Spleen (tissue), 10 donors: ENCODE results near the gene ACP7. TPM values are rescaled to one million over a fixed set of nuclear protein-coding genes. Genes with fewer than 3 reads are reported as not detected.

Experiments used
- polyA plus RNA-seq, 3 donors: library from polyadenylated mRNA; stranded (reverse); fragments of 200-250 nt; gene quantifications; one replicate each; pipeline ENCODE4 v1.2.1, GENCODE V29; 2013
- total RNA-seq, 7 donors: library from RNA; depleted of rRNA in 3 of 7; stranded (reverse); fragments of >200 nt in 3 of 7; fragmentation: NEBNext Ultra II Directional in 4 of 7; extraction: Animal tissue kit (Norgen Biotek cat#: 25700) in 4 of 7; gene quantifications; one replicate each; pipeline versions ENCODE4 v1.1.0 to v1.2.1, GENCODE V29; 2016 to 2021
- donor health status: healthy with polysubstance abuse.
- donor health status: DM: no; HTN: no; CAD: no; lungs with moderate emphysema.
- donor health status: DM: no; HTN: no; CAD: no.
- donor health status: Bipolar disorder and iron deficiency.
- donor health status: healthy.
- donor health status: DM: no; HTN: no; CAD: no.
- donor health status: DM: yes; HTN: yes; CAD: no.

The ACP7 gene
- total and polyA plus RNA-seq, 10 donors: not detected

Other genes starting within 250 kb of the ACP7 start
- gene HNRNPL, start 234.4 kb upstream of the ACP7 start, total RNA-seq: 100 to 1,000 TPM; 188 to 357 (median 294) TPM
- gene HNRNPL, start 234.4 kb upstream of the ACP7 start, polyA plus RNA-seq: 100 to 1,000 TPM; 147 to 175 (median 168) TPM
- 10 to 100 TPM; 14.5 to 31.3 (median 26.5) TPM for gene RINL, start 206.1 kb upstream of the ACP7 start, total RNA-seq
- 10 to 100 TPM; 26.6 to 42.5 (median 36.0) TPM for gene RINL, start 206.1 kb upstream of the ACP7 start, polyA plus RNA-seq
- 10 to 100 TPM; 44.5 to 81.0 (median 61.8) TPM for gene SIRT2, start 184.8 kb upstream of the ACP7 start, total RNA-seq
- gene SIRT2, start 184.8 kb upstream of the ACP7 start, polyA plus RNA-seq: 10 to 100 TPM; 25.8 to 45.1 (median 30.7) TPM
- gene NFKBIB, start 184.4 kb upstream of the ACP7 start, total RNA-seq: 10 to 100 TPM; 18.1 to 29.0 (median 21.1) TPM
- 10 to 100 TPM; 22.8 to 33.5 (median 23.5) TPM for gene NFKBIB, start 184.4 kb upstream of the ACP7 start, polyA plus RNA-seq
- 1 to 10 TPM in 1 of 7 donors, under 1 TPM in 3, not detected in 3; 0.34 to 1.1 (median 0.57) TPM for gene CCER2, start 172.2 kb upstream of the ACP7 start, total RNA-seq
- 1 to 10 TPM in 1 of 3 donors, under 1 TPM in 2; 0.77 to 2.9 (median 0.86) TPM for gene CCER2, start 172.2 kb upstream of the ACP7 start, polyA plus RNA-seq
- 10 to 100 TPM; 12.5 to 37.4 (median 24.6) TPM for gene SARS2, start 153.6 kb upstream of the ACP7 start, total RNA-seq
- 10 to 100 TPM; 25.6 to 70.3 (median 50.7) TPM for gene SARS2, start 153.6 kb upstream of the ACP7 start, polyA plus RNA-seq
- gene MRPS12, start 153.4 kb upstream of the ACP7 start, total RNA-seq: 10 to 100 TPM; 23.2 to 32.6 (median 26.0) TPM
- 10 to 100 TPM; 25.5 to 47.8 (median 47.1) TPM for gene MRPS12, start 153.4 kb upstream of the ACP7 start, polyA plus RNA-seq
- gene FBXO17, start 108.6 kb upstream of the ACP7 start, total RNA-seq: 1 to 10 TPM; 3.6 to 7.7 (median 5.0) TPM
- gene FBXO17, start 108.6 kb upstream of the ACP7 start, polyA plus RNA-seq: 1 to 10 TPM in 2 of 3 donors, under 1 TPM in 1; 0.91 to 2.6 (median 2.2) TPM
- 1 to 10 TPM in 5 of 7 donors, under 1 TPM in 2; 0.26 to 4.2 (median 1.9) TPM for gene FBXO27, start 51.8 kb upstream of the ACP7 start, total RNA-seq
- under 1 TPM; 0.10 to 0.99 (median 0.61) TPM for gene FBXO27, start 51.8 kb upstream of the ACP7 start, polyA plus RNA-seq
- 10 to 100 TPM in 6 of 7 donors, 1 to 10 TPM in 1; 9.5 to 27.8 (median 19.8) TPM for gene PAK4, start 41.4 kb downstream of the ACP7 start, total RNA-seq
- gene PAK4, start 41.4 kb downstream of the ACP7 start, polyA plus RNA-seq: 10 to 100 TPM in 1 of 3 donors, 1 to 10 TPM in 2; 5.2 to 13.4 (median 7.7) TPM
- gene NCCRP1, start 112.6 kb downstream of the ACP7 start, total RNA-seq: under 1 TPM in 2 of 7 donors, not detected in 5; 0.13 to 0.28 TPM
- gene NCCRP1, start 112.6 kb downstream of the ACP7 start, polyA plus RNA-seq: 1 to 10 TPM in 1 of 3 donors, under 1 TPM in 2; 0.12 to 1.7 (median 0.19) TPM
- not detected for gene SYCN, start 119.9 kb downstream of the ACP7 start, total RNA-seq
- gene SYCN, start 119.9 kb downstream of the ACP7 start, polyA plus RNA-seq: not detected
- gene IFNL3, start 160.6 kb downstream of the ACP7 start, total RNA-seq: not detected
- not detected for gene IFNL3, start 160.6 kb downstream of the ACP7 start, polyA plus RNA-seq
- gene IFNL4, start 164.5 kb downstream of the ACP7 start, total RNA-seq: not detected
- gene IFNL4, start 164.5 kb downstream of the ACP7 start, polyA plus RNA-seq: not detected
- not detected for gene IFNL2, start 184.0 kb downstream of the ACP7 start, total RNA-seq
- gene IFNL2, start 184.0 kb downstream of the ACP7 start, polyA plus RNA-seq: not detected
- not detected for gene IFNL1, start 212.0 kb downstream of the ACP7 start, total RNA-seq
- gene IFNL1, start 212.0 kb downstream of the ACP7 start, polyA plus RNA-seq: not detected
- 1 to 10 TPM; 2.2 to 6.0 (median 4.6) TPM for gene LRFN1, start 236.5 kb downstream of the ACP7 start, total RNA-seq
- gene LRFN1, start 236.5 kb downstream of the ACP7 start, polyA plus RNA-seq: 1 to 10 TPM in 1 of 3 donors, under 1 TPM in 2; 0.67 to 1.2 (median 0.99) TPM